HG02981 (cell line): ENCODE data around the gene DNAI4.
"Not testable (repeated sequence)": the region's sequence is repeated elsewhere in the genome, so short reads cannot be mapped to it uniquely, and the experiment has no call there.

Source experiments
- ATAC-seq: cut with Tn5 transposase; IDR thresholded peaks from one replicate; pipeline ENCODE4 v1.9.1; 2021; ENCODE audit warnings: mild to moderate bottlenecking, moderate library complexity; ENCODE audit not compliant: unreplicated experiment

Gene DNAI4

DNA sequence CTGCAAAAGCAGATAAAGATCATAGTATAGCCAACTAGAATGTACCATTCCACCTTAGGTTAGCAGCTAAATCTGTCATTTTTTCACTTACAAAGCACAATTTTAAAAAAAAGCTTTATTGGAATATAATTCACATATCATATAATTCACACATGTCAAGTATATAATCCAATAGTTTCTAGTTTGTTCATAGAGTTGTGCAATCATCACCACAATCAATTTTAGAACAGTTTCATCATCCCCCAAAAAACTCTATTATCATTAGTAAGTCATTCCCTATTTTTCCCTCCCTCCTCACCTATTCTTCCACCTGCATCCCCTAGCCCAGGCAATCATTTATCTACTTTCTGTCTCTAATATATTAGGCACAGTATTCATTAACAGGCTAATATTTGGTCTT is 91.5 kb downstream of the DNAI4 start:
- no peak for ATAC-seq

DNA sequence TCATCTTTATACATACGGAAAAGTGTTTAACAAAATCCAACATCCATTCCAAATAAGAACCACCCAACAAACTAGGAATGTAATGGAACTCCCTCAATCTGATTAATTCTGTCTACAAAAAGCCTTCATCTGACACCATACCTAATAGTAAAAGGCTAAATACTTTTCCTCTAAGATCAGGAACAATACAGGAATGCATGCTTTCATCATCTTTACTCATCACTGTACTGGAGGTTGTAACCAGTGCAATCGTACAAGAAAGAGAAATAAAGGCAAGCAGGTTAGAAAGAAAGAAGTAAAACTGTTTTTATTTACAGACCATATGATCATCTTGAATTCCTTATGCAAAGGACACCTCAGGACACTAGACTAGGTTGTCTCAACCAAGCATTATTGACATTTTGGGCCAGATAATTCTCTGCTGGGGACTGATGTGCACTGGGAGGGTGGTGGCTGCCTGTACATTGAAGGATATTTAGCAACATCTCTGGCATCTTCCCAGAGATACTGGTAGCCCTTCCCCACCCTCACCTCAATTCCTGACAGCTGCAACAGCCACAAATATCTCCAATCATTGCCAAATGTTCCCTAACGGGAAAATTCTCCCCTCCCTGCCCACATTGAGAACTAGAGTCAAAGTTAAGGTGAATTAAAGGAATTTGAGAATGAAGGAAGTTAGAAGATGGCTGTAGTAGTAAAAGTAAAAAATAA is 93.0 kb downstream of the DNAI4 start:
- ATAC-seq: no peak

DNA sequence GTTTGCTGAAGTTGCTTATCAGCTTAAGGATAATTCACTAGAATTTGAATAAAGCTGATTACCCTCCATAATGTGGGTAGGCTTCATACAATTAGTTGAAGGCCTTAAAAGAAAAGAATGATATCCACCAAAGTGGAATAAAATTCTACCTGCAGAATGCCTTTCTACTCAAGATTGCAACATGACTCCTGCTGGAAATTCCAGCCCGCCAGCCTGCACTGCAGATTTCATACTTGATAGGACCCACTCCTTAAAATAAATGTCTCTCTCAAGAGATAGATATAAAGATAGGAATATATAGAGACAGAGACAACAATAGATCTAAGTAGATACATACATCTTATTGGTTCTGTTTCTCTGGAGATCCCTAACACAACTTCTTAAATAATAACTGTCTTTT is 99.9 kb downstream of the DNAI4 start:
- ATAC-seq: no peak

- ATAC-seq: no peak
Observed at GRCh38 chr1:66809736-66810326, 114.8 kb downstream of the DNAI4 start.

DNA sequence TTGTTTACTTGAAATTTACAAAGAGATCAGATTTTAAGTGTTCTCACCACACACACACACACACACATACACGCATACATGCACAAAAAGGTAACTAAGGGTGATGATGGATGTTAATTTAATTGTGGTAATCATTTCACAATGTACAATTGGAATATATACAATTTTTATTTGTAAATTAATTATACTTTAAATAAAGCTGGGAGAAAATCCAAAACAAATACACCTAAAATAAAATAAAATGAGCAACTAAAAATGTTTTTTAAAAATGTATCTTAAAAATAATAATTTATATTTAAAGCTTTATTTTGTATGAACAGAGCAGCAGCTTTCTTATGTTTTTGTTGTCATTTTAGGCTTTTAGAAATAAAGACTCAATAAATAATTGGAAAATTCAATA is 115.4 kb downstream of the DNAI4 start:
- no peak for ATAC-seq

DNA sequence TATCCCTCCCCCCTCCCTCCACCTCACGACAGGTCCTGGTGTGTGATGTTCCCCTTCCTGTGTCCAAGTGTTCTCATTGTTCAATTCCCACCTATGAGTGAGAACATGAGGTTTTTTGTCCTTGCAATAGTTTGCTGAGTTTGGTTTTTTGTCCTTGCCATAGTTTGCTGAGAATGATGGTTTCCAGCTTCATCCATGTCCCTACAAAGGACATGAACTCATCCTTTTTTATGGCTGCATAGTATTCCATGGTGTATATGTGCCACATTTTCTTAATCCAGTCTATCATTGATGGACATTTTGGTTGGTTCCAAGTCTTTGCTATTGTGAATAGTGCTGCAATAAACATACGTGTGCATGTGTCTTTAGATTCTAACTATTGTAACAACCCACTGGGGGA is 128.8 kb downstream of the DNAI4 start:
- ATAC-seq: not testable (repeated sequence)

GRCh38 chr1:66791621-66792610 is 132.7 kb downstream of the DNAI4 start:
- no peak for ATAC-seq

DNA sequence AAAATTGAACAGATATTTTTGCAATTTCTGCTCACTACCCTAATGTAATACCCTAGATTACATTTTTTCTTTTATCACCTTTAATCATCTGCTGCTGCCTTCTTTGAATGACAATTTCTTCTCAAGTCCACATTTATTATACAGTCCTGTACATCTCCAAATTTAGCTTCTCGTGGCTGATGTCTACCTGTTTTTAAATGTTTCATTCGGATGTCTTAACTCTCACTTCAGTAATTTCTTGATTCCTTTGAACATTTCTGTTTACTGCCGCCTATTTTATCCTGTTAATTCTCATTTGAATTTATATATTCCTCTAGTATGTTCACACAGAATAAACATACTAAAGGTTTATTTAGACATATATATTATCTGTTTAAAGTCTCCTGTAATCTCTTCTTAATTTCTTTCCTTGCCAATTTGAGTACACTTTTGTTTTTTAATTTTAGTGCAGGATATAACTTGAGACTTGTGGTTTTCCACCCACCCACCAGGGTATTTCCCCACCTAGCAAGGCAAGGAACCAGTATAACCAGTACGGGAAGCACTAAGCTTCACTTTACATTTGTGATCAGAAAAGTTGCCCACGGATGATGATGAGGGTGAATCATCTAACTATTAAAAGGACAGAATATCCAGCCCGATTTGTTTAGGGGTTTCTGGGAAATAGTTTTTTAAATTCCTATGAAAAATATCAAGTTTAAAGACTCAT is 136.3 kb downstream of the DNAI4 start:
- no peak for ATAC-seq

GRCh38 chr1:66787641-66788040 is 137.0 kb downstream of the DNAI4 start:
- ATAC-seq: no peak

DNA sequence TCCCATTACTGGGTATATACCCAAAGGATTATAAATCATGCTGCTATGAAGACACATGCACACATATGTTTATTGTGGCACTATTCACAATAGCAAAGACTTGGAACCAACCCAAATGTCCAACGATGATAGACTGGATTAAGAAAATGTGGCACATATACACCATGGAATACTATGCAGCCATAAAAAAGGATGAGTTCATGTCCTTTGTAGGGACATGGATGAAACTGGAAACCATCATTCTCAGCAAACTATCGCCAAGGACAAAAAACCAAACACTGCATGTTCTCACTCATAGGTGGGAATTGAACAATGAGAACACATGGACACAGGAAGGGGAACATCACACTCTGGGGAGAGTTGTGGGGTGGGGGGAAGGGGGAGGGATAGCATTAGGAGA is 138.9 kb downstream of the DNAI4 start:
- not testable (repeated sequence) for ATAC-seq

GRCh38 chr1:66779475-66780078 is 145.1 kb downstream of the DNAI4 start:
- ATAC-seq: no peak

GRCh38 chr1:66778969-66779368 is 145.7 kb downstream of the DNAI4 start:
- ATAC-seq: no peak

GRCh38 chr1:66778266-66778665 is 146.4 kb downstream of the DNAI4 start:
- ATAC-seq: no peak

- ATAC-seq: no peak
Observed at GRCh38 chr1:66777831-66778230, 146.8 kb downstream of the DNAI4 start.

DNA sequence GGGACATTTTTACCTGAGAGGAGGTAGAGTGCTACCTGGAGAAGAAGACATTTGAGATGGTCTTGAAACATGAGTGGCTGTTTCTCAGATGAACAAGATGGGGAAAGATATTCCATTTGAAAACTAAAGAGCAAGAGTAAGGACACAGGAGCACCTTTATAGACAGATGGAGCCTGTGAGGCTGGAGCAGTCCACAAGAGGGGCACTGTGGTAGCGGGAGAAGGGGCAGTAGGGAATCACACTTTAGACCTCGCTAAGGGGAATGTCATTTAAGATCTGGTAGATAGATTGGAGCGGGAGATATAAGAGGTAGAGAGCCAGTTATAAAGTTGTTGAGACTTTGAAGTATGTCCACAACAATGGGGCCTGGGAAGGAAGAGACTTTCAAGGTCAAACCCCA is 149.0 kb downstream of the DNAI4 start:
- ATAC-seq: no peak

GRCh38 chr1:66774438-66774837 is 150.2 kb downstream of the DNAI4 start:
- no peak for ATAC-seq

GRCh38 chr1:66773227-66773626 is 151.4 kb downstream of the DNAI4 start:
- no peak for ATAC-seq

- no peak for ATAC-seq
Observed at GRCh38 chr1:66770694-66771093, 154.0 kb downstream of the DNAI4 start.

DNA sequence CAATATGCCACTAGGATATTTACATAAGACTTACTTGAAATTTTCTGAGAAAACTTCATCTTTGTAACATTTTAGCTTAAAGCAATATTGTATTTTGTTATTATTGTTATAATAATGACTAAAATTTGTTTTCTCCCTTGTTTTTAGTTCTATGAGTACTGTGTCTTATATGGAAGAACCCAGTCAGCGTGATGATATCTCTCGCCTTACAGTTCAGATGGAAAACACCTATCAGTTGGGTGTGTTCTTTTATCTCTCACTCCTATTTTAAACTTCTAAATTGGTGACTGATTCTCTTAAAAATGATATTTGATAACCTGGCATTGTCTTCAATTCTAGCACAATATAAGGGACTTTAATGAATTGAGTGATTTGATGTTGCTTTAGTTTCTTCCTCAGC is 154.4 kb downstream of the DNAI4 start:
- no peak for ATAC-seq

- ATAC-seq: no peak
Observed at GRCh38 chr1:66769512-66770229, 155.0 kb downstream of the DNAI4 start.
